CD4-positive, alpha-beta T cell treated with Interleukin-4 for 1 hour (primary cell): ENCODE data around the gene UHRF1.

ENCODE experiments used
- DNase-seq, 2 donors: peaks; one replicate each; pipeline ENCODE4 v3.0.0-alpha.2; 2020 to 2022

The UHRF1 gene

DNA sequence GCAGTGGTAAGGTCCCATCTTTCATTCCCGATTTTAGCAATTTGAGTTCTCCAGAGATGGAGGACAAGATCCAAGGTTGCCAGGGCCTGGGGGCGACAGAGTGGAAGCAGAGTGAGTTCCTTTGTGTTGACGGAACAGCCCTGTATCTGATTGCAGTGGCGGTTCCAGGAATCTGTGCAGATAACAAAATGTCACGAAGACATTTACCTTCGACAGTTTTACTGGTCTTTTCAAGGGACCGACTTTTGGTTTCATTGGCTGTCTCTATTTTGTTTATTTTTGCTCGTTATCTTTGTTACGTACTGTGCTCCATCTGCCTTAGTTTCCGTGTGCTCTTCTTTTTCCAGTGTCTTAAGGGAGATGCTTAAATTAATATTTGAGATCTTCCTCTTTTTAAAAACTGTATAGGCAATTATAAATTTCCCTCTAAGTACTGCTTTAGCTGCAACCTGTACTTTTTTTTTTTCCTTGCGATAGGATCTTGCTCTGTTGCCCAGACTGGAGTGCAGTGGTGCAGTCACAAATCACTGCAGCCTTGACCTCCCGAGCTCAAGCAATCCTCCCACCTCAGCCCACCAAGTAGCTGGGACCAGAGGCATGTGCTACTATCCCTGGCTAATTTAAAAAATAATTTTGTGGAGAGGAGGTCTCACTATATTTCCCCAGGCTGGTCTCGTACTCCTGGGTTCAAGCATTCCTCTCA lies 82.8 kb downstream of the UHRF1 start:
- no peak for DNase-seq

GRCh38 chr19:4993683-4994082 lies 84.4 kb downstream of the UHRF1 start:
- DNase-seq, result no peak

- no peak for DNase-seq
These were observed 87.4 kb downstream of the UHRF1 start for GRCh38 chr19:4996701-4997100.

GRCh38 chr19:4997297-4997696 lies 88.0 kb downstream of the UHRF1 start:
- DNase-seq, result no peak

GRCh38 chr19:5000120-5000611 lies 90.9 kb downstream of the UHRF1 start:
- DNase-seq, result no peak

DNA sequence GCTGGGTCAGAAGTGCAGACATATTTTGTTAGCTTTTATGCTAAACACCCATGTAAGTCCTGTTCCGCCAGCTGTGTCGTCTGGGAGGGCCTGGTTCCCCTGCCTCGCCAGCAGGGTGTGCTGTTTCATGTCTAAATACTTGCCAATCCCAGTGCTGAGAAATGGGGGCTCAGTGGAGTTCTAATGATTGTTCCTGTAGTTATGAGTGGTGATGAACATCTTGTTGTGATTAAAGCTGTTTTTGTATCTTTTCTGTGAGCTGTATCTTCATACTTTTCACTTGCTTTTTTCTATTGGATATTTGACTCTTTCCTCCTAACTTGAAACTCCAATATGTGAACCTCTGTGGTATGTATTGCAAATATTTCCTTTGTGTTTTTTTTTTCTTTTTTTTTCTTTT lies 92.3 kb downstream of the UHRF1 start:
- peak; percentile 22 to 33 for DNase-seq

DNA sequence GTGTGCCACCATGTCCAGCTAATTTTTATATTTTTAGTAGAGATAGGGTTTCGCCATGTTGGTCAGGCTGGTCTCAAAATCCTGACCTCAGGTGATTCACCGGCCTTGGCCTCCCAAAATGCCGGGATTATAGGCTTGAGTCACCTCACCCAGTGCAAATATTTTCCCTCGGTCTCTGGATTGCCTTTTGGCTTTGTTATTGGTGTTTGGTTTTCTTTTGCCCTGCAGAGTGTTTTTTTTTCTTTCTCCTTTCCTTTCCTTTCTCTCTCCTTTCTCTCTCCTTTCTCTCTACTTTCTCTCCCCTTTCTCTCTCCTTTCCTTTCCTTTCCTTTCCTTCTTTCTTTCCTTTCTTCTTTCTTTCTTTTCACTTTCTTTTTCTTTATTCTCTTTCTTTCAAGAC lies 92.8 kb downstream of the UHRF1 start:
- no peak for DNase-seq

DNA sequence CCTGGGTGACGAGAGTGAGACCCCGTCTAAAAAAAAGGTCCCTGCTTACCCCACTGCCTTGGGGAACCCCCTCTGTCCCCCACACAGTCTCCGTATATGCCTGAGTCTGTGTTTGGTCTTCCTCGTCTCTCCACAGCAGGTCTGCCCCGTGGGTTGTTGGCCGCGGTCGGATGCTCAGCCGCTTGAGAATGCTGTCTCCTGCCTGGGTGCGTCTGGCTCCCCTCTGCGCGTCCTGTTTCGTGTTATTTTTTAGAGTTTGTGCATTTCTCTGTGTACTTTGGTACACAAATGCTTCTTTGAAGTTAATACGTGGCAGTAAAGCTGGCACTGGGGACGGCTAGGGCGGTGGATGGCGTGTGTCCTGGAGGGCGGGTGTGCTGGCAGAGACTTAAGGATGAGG lies 94.5 kb downstream of the UHRF1 start:
- no peak for DNase-seq

DNA sequence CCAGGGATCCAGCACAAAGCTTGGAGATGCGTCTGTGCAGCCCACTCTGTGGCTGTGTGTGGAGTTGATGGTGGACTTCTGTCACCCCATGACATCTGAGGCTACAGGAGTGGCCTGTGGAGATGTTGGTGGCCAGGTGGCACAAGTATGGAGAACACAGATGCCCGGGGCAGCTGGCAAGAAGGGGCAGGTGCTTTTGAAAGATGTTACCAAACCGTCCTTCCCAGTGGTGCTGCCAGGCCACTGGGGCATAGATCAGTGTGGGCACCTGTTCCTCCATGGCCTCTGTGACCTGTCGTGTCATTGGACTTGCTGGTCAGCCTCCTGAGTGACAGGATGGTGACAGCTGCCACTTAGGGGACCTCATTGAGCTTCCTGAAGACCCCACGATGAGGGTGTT lies 95.8 kb downstream of the UHRF1 start:
- no peak for DNase-seq

DNA sequence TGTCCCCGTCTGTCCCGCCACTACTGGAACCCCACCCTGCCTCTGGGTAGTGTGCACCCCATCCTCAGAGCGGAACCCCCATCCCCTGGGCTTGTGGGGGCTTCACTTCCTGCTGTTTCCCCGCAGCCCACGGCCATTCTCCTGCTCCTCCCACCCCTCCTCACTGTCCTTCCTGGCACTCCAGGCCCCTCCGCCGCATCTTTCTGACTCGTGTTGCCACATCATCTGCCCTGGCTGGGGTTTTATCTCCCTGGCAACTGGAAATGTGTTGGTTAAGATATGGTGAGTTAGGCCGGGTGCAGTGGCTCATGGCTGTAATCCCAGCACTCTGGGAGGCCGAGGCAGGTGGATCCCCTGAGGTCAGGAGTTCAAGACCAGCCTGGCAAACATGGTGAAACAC lies 96.9 kb downstream of the UHRF1 start:
- no peak for DNase-seq

GRCh38 chr19:5006821-5007220 lies 97.5 kb downstream of the UHRF1 start:
- no peak for DNase-seq
